Left lung (tissue), 10 donors: Measurements from ENCODE around the gene DENND1B. TPM values are rescaled to one million over a fixed set of nuclear protein-coding genes. Genes with fewer than 3 reads are reported as not detected.

Experiments used
- ATAC-seq: fragments of 200-7000 bp; cut with Tn5 transposase; one replicate; pipeline ENCODE4 v1.9.1; 2020; ENCODE audit warnings: moderate library complexity
- DNase-seq, 4 donors: peaks; one replicate each; pipeline ENCODE4 v3.0.0-alpha.2; 2013 to 2020
- H3K27ac ChIP-seq, 2 donors: fragments of 200-600 bp; sonication (generic) in 1 of 2; one replicate each; pipeline versions ENCODE4 v1.5.0 to v1.8.0; 2020 to 2021
- H3K27me3 ChIP-seq, 2 donors: fragments of 200-600 bp; sonication (generic) in 1 of 2; one replicate each; pipeline versions ENCODE4 v1.5.0 to v1.8.0; 2020 to 2021
- H3K36me3 ChIP-seq, 2 donors: fragments of 200-600 bp; sonication (generic) in 1 of 2; one replicate each; pipeline versions ENCODE4 v1.5.0 to v1.8.0; 2020 to 2021
- H3K4me1 ChIP-seq, 2 donors: fragments of 200-600 bp; one replicate each; pipeline ENCODE4 v1.8.0; 2021
- H3K4me3 ChIP-seq, 2 donors: fragments of 200-600 bp; sonication (generic) in 1 of 2; one replicate each; pipeline versions ENCODE4 v1.5.0 to v1.8.0; 2020 to 2021; ENCODE audit warnings: mild to moderate bottlenecking in 1 of 2
- H3K9me3 ChIP-seq, 2 donors: fragments of 200-600 bp; sonication (generic) in 1 of 2; one replicate each; pipeline versions ENCODE4 v1.5.0 to v1.8.0; 2020 to 2021
- intact Hi-C, 2 donors: fragments of 100-400 bp; cut with DNase I; formaldehyde crosslinking; loops; one replicate each; pipeline versions ENCODE4 v1.11.2 to v1.14.2; 2022
- polyA plus RNA-seq, 6 donors: library from polyadenylated mRNA; unstranded; fragments of 120-200 nt; gene quantifications; one replicate each; pipeline ENCODE4 v1.2.1, GENCODE V29; 2013; ENCODE audit not compliant: insufficient read length in 6 of 6
- total RNA-seq, 2 donors: library from RNA; stranded (reverse); fragmentation: NEBNext Ultra II Directional; extraction: Animal tissue kit (Norgen Biotek cat#: 25700); gene quantifications; one replicate each; pipeline ENCODE4 v1.2.1, GENCODE V29; 2021
- TF ChIP-seq, protein P1 (sequence below), 2 donors: fragments of 200-600 bp; sonication (generic) in 1 of 2; IDR thresholded peaks; one replicate each; pipeline versions ENCODE4 v1.5.0 to v1.8.0; 2021; ENCODE audit warnings: antibody characterized with exemption in 2 of 2
- donor health status: DM: no; HTN: yes; CAD: no.
- donor health status: DM: no; HTN: no; CAD: no.

The DENND1B gene
- total and polyA plus RNA-seq, 8 donors, result 12.5 to 17.2 (median 13.4) TPM

- Histone ChIP-seq H3K4me1 (peaks cover 0 to 7% of the 10 kb centered on the region in 2 donors), H3K27me3 (no peaks in the 10 kb centered on the region), H3K4me3 (no peak overlapping the region), H3K9me3 (no peaks in the 10 kb centered on the region), H3K36me3 (no peaks in the 10 kb centered on the region), H3K27ac (no peak overlapping the region)
- TF ChIP-seq, protein P1, sequence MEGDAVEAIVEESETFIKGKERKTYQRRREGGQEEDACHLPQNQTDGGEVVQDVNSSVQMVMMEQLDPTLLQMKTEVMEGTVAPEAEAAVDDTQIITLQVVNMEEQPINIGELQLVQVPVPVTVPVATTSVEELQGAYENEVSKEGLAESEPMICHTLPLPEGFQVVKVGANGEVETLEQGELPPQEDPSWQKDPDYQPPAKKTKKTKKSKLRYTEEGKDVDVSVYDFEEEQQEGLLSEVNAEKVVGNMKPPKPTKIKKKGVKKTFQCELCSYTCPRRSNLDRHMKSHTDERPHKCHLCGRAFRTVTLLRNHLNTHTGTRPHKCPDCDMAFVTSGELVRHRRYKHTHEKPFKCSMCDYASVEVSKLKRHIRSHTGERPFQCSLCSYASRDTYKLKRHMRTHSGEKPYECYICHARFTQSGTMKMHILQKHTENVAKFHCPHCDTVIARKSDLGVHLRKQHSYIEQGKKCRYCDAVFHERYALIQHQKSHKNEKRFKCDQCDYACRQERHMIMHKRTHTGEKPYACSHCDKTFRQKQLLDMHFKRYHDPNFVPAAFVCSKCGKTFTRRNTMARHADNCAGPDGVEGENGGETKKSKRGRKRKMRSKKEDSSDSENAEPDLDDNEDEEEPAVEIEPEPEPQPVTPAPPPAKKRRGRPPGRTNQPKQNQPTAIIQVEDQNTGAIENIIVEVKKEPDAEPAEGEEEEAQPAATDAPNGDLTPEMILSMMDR (IDR thresholded peaks at IDR 0.05), result no peak
- DNase-seq (no peak), ATAC-seq (no peak)
- intact Hi-C loops, result no loop called here
These were observed 308.5 kb downstream of the DENND1B start for GRCh38 chr1:197466813-197467212.

GRCh38 chr1:197465528-197466327 is 309.6 kb downstream of the DENND1B start:
- no peak overlapping the region for H3K4me3 ChIP-seq
- H3K27me3 ChIP-seq, result no peaks in the 10 kb centered on the region
- DNase-seq (no peak), ATAC-seq (no peak)
- no peaks in the 10 kb centered on the region for H3K9me3 ChIP-seq
- H3K27ac ChIP-seq, result no peak overlapping the region
- peaks cover 0 to 7% of the 10 kb centered on the region in 2 donors for H3K4me1 ChIP-seq
- intact Hi-C loops, result no loop called here
- TF ChIP-seq, protein P1 (IDR thresholded peaks at IDR 0.05), result no peak
- H3K36me3 ChIP-seq, result no peaks in the 10 kb centered on the region

GRCh38 chr1:197464044-197464443 is 311.2 kb downstream of the DENND1B start:
- Histone ChIP-seq H3K9me3 (no peaks in the 10 kb centered on the region), H3K4me1 (peaks cover 0 to 7% of the 10 kb centered on the region in 2 donors), H3K4me3 (no peak overlapping the region), H3K27ac (no peak overlapping the region), H3K36me3 (no peaks in the 10 kb centered on the region), H3K27me3 (no peaks in the 10 kb centered on the region)
- TF ChIP-seq, protein P1 (IDR thresholded peaks at IDR 0.05), result no peak
- intact Hi-C loops, result no loop called here
- DNase-seq (peak in 3 of 4 donors; percentile 34 to 89 (median 84)), ATAC-seq (peak; percentile 89)

- Histone ChIP-seq H3K27me3 (no peaks in the 10 kb centered on the region), H3K36me3 (no peaks in the 10 kb centered on the region), H3K27ac (no peak overlapping the region), H3K4me3 (no peak overlapping the region), H3K9me3 (no peaks in the 10 kb centered on the region), H3K4me1 (peaks cover 0 to 7% of the 10 kb centered on the region in 2 donors)
- intact Hi-C loops, result no loop called here
- ATAC-seq (no peak), DNase-seq (no peak)
- TF ChIP-seq, protein P1 (IDR thresholded peaks at IDR 0.05), result no peak
These were observed 312.1 kb downstream of the DENND1B start for GRCh38 chr1:197463142-197463541.

DNA sequence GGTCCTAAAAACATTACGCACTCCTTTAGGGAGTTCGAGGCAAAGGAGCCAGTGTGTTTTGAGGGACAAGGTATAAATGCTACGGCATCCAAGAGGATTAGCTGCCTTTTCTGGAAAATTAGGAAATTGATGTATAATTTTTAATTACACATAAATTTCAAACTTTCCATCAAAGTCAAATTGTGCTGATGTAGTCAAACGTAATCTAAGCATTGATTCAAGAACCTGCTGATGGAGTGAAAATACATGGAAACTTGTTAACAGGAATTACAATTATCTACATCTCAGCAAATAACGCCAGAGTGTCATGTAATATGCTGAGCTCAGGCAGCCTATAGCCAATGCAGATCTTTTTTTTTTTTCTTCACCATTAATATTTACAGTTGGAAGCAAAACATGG is 312.7 kb downstream of the DENND1B start:
- no peaks in the 10 kb centered on the region for H3K27me3 ChIP-seq
- peaks cover 0 to 7% of the 10 kb centered on the region in 2 donors for H3K4me1 ChIP-seq
- no peaks in the 10 kb centered on the region for H3K9me3 ChIP-seq
- no peak for ATAC-seq
- DNase-seq, result no peak
- H3K27ac ChIP-seq, result no peak overlapping the region
- no peak overlapping the region for H3K4me3 ChIP-seq
- TF ChIP-seq, protein P1 (IDR thresholded peaks at IDR 0.05), result no peak
- intact Hi-C loops, result no loop called here
- no peaks in the 10 kb centered on the region for H3K36me3 ChIP-seq

Other genes with a start within 250 kb of the DENND1B start
- 1 to 10 TPM; 5.1 to 8.9 TPM for gene C1orf53, start 127.2 kb upstream of the DENND1B start, total RNA-seq
- gene C1orf53, start 127.2 kb upstream of the DENND1B start, polyA plus RNA-seq, result 1 to 10 TPM; 1.5 to 3.2 (median 2.7) TPM
- gene LHX9, start 141.9 kb upstream of the DENND1B start, total RNA-seq, result 1 to 10 TPM in 1 of 2 donors, not detected in 1; 1.4 TPM
- gene LHX9, start 141.9 kb upstream of the DENND1B start, polyA plus RNA-seq, result under 1 TPM in 3 of 6 donors, not detected in 3; 0.03 to 0.21 (median 0.07) TPM